K562 (cell line): ENCODE results near the gene POGZ. TPM values are rescaled to one million over a fixed set of nuclear protein-coding genes. Genes with fewer than 3 reads are reported as not detected.

ENCODE experiments used
- CXXC5 ChIP-seq: fragments of 250-450 bp; sonication (Bioruptor Pico); IDR thresholded peaks from 2 replicates; pipeline ENCODE4 v1.8.0; 2022; ENCODE audit warnings: inconsistent platforms, mild to moderate bottlenecking, moderate library complexity
- DEAF1 ChIP-seq: fragments of 450-650 bp; formaldehyde crosslinking; IDR thresholded peaks from 2 replicates; pipeline ENCODE4 v1.4.0; 2020; ENCODE audit warnings: mild to moderate bottlenecking, moderate library complexity
- ELF1 ChIP-seq: fragments of 200-800 bp; sonication (Bioruptor generic); IDR thresholded peaks from 2 replicates; pipeline ENCODE4 v1.6.1; 2016; ENCODE audit warnings: missing genetic modification characterization, missing compliant biosample characterization
- GTF2E2 ChIP-seq: fragments of 200-800 bp; sonication (Bioruptor generic); IDR thresholded peaks from 2 replicates; pipeline ENCODE4 v1.6.1; 2016; ENCODE audit warnings: missing genetic modification characterization, missing compliant biosample characterization
- HES1 ChIP-seq: fragments of 450-650 bp; IDR thresholded peaks from 2 replicates; pipeline ENCODE4 v1.6.1; 2016; ENCODE audit warnings: low read depth, mild to moderate bottlenecking, moderate library complexity
- KLF10 ChIP-seq: fragments of 250-450 bp; sonication (Bioruptor Pico); IDR thresholded peaks from 2 replicates; pipeline ENCODE4 v1.6.1; 2021; ENCODE audit warnings: matching md5 sums
- MAFK ChIP-seq: IDR thresholded peaks from 2 replicates; pipeline ENCODE4 v1.6.1; 2011; ENCODE audit warnings: low read length, improper control_type of control experiment
- MTA3 ChIP-seq: fragments of 450-650 bp; formaldehyde crosslinking; IDR thresholded peaks from 2 replicates; pipeline ENCODE4 v1.6.1; 2017; ENCODE audit warnings: mild to moderate bottlenecking, borderline replicate concordance
- POLR2AphosphoS2 ChIP-seq: IDR thresholded peaks from 2 replicates; pipeline ENCODE4 v1.6.1; 2012; ENCODE audit warnings: low read length, improper control_type of control experiment
- POLR2G ChIP-seq: fragments of 200-400 bp; formaldehyde crosslinking; IDR thresholded peaks from 2 replicates; pipeline ENCODE4 v1.6.1; 2017; ENCODE audit warnings: low read depth, mild to moderate bottlenecking, antibody characterized with exemption, low read length, moderate library complexity
- RBBP5 ChIP-seq: fragments of 200-600 bp; sonication (generic); IDR thresholded peaks from 2 replicates; pipeline ENCODE4 v1.6.1; 2012; ENCODE audit warnings: borderline replicate concordance, mild to moderate bottlenecking, low read length, control low read depth, inconsistent platforms; ENCODE audit not compliant: insufficient read depth, poor library complexity, severe bottlenecking
- RBM39 ChIP-seq: fragments of 200-400 bp; formaldehyde crosslinking; optimal IDR thresholded peaks from 2 replicates; pipeline ENCODE3; 2018; ENCODE audit warnings: low read depth, low read length
- RHOXF2B ChIP-seq: fragments of 250-450 bp; sonication (Bioruptor Pico); conservative IDR thresholded peaks from 2 replicates; pipeline ENCODE4 v1.5.1; 2021
- SIN3B ChIP-seq: fragments of 450-650 bp; IDR thresholded peaks from 2 replicates; pipeline ENCODE4 v1.6.1; 2017; ENCODE audit warnings: low read depth, mild to moderate bottlenecking, moderate library complexity
- STAG1 ChIP-seq: sonication (generic); formaldehyde crosslinking; IDR thresholded peaks from 2 replicates; pipeline ENCODE4 v1.5.0; 2020; ENCODE audit warnings: missing genetic modification reagents, borderline replicate concordance
- SUPT5H ChIP-seq: fragments of 450-650 bp; IDR thresholded peaks from 2 replicates; pipeline ENCODE4 v1.6.1; 2016
- TAF7 ChIP-seq: fragments of 450-650 bp; IDR thresholded peaks from 2 replicates; pipeline ENCODE4 v1.6.1; 2016; ENCODE audit warnings: missing genetic modification characterization, missing compliant biosample characterization
- VEZF1 ChIP-seq: fragments of 200-800 bp; sonication (Bioruptor generic); IDR thresholded peaks from 2 replicates; pipeline ENCODE4 v1.6.1; 2017; ENCODE audit warnings: missing genetic modification characterization, missing compliant biosample characterization
- ZBTB43 ChIP-seq: sonication (generic); formaldehyde crosslinking; IDR thresholded peaks from 2 replicates; pipeline ENCODE4 v1.8.0; 2023; ENCODE audit warnings: mild to moderate bottlenecking, missing genetic modification reagents
- ZFP36 ChIP-seq: fragments of 150-350 bp; IDR thresholded peaks from 2 replicates; pipeline ENCODE4 v1.6.1; 2018; ENCODE audit warnings: low read length, low read depth; ENCODE audit not compliant: partially characterized antibody
- ZNF146 ChIP-seq: IDR thresholded peaks from one replicate; pipeline ENCODE4 v1.6.1; 2018; ENCODE audit warnings: missing compliant biosample characterization; ENCODE audit not compliant: unreplicated experiment
- ZNF197 ChIP-seq: fragments of 200-800 bp; sonication (Bioruptor generic); IDR thresholded peaks from 2 replicates; pipeline ENCODE4 v1.6.1; 2016; ENCODE audit warnings: low read depth, missing genetic modification characterization, missing compliant biosample characterization
- ZNF239 ChIP-seq: fragments of 250-450 bp; sonication (Bioruptor Pico); IDR thresholded peaks from 2 replicates; pipeline ENCODE4 v1.4.0; 2020; ENCODE audit warnings: mild to moderate bottlenecking
- ZNF253 ChIP-seq: fragments of 250-450 bp; sonication (Bioruptor Pico); conservative IDR thresholded peaks from 2 replicates; pipeline ENCODE4 v1.6.1; 2021; ENCODE audit warnings: mild to moderate bottlenecking
- polyA plus RNA-seq, 8 experiments: library from polyadenylated mRNA; depleted of rRNA in 4 of 8; stranded (reverse) in 5 of 8; unstranded in 3 of 8; fragments of >200 nt; fragmentation: Nextera tagmentation in 2 of 8; fragmentation: Illumina TruSeq in 1 of 8; extraction: Ambion mirVana in 2 of 8; extraction: Trizol in 1 of 8; gene quantifications; 2 replicates each; pipeline versions ENCODE4 v1.2.1 to v1.2.3, GENCODE V29; 2011 to 2014; ENCODE audit warnings: inconsistent platforms in 1 of 8, missing spikeins in 1 of 8
- total RNA-seq, 7 experiments: library from RNA; depleted of rRNA in 6 of 7; stranded (reverse); fragments of >200 nt in 6 of 7; fragmentation: Illumina TruSeq in 2 of 7; extraction: Trizol in 2 of 7; gene quantifications; 2 replicates each; pipeline versions ENCODE4 v1.2.1 to v1.2.3, GENCODE V29; 2011 to 2021; ENCODE audit warnings: low replicate concordance in 1 of 7

The POGZ gene
- total and polyA plus RNA-seq, 9 of the 15 experiments (the other 6 are each of a cell fraction or from before 2014, with no cell fraction given) = 9.4 to 40.6 (median 21.6) TPM

GRCh38 chr1:151399324-151400171 is 59.7 kb downstream of the POGZ start, which contains the start of gene PSMB4 (continued):
- TF ChIP-seq SIN3B = peak; percentile 77
- no peak for TF ChIP-seq KLF10 (CRISPR knock-in tag)
- TF ChIP-seq ZBTB43 (CRISPR knock-in tag) = 0 out of 2 replicates have a peak, but pooled peaks have one; percentile 39
- TF ChIP-seq MTA3 = 0 out of 2 replicates have a peak, but pooled peaks have one; percentile 44
- no peak for TF ChIP-seq ZNF253 (CRISPR knock-in tag)
- TF ChIP-seq STAG1 (CRISPR knock-in tag) = 0 out of 2 replicates have a peak, but pooled peaks have one; percentile 4
- peak; percentile 60 for TF ChIP-seq CXXC5 (CRISPR knock-in tag)
- no peak for TF ChIP-seq ZNF146 (CRISPR knock-in tag)
- peak; percentile 74 for TF ChIP-seq TAF7
- TF ChIP-seq RBM39 = peak; percentile 13
- TF ChIP-seq GTF2E2 (tag) = peak; percentile 56; the same call in 1 of the 2 replicates
- TF ChIP-seq RHOXF2B (CRISPR knock-in tag) = no peak
- TF ChIP-seq ELF1 (tag) = peak; percentile 87
- TF ChIP-seq ZNF197 (CRISPR knock-in tag) = no peak
- TF ChIP-seq VEZF1 (CRISPR knock-in tag) = peak; percentile 43
- peak; percentile 81 for TF ChIP-seq POLR2G
- TF ChIP-seq DEAF1 (CRISPR knock-in tag) = peak; percentile 50
- TF ChIP-seq ZFP36 = peak; percentile 17
- peak; percentile 85 for TF ChIP-seq SUPT5H
- 0 out of 2 replicates have a peak, but pooled peaks have one; percentile 18 for TF ChIP-seq HES1
- TF ChIP-seq MAFK = peak; percentile 20; the same call in 1 of the 2 replicates
- TF ChIP-seq RBBP5 = peak; percentile 88
- TF ChIP-seq ZNF239 (CRISPR knock-in tag) = no peak
- TF ChIP-seq POLR2AphosphoS2 = peak; percentile 87; the same call in 1 of the 2 replicates
